HCEC 1CT (cell line): ENCODE results near the gene RTN4RL2.
"Not testable (repeated sequence)": the region's sequence is repeated elsewhere in the genome, so short reads cannot be mapped to it uniquely, and the experiment has no call there.

Experiments
- DNase-seq: peaks from one replicate; pipeline ENCODE4 v3.0.0-alpha.2; 2017

The RTN4RL2 gene

GRCh38 chr11:57434640-57435546 is 25.4 kb upstream of the RTN4RL2 start:
- DNase-seq = peak; percentile 96

GRCh38 chr11:57436031-57436430 is 24.3 kb upstream of the RTN4RL2 start:
- no peak for DNase-seq

- no peak for DNase-seq
These were observed 21.7 kb upstream of the RTN4RL2 start for GRCh38 chr11:57438345-57439285.

- DNase-seq = no peak
These were observed 20.5 kb upstream of the RTN4RL2 start for GRCh38 chr11:57439786-57440185.

GRCh38 chr11:57440744-57441414 is 19.4 kb upstream of the RTN4RL2 start:
- no peak for DNase-seq

GRCh38 chr11:57444362-57445121 is 15.8 kb upstream of the RTN4RL2 start:
- no peak for DNase-seq

- DNase-seq = not testable (repeated sequence)
These were observed 15.3 kb upstream of the RTN4RL2 start for GRCh38 chr11:57445122-57445394.

GRCh38 chr11:57446055-57446454 is 14.3 kb upstream of the RTN4RL2 start:
- no peak for DNase-seq

- no peak for DNase-seq
These were observed 6.7 kb upstream of the RTN4RL2 start for GRCh38 chr11:57453543-57454177.

- DNase-seq = peak; percentile 82
These were observed 3.2 kb upstream of the RTN4RL2 start for GRCh38 chr11:57456960-57457642.

GRCh38 chr11:57457643-57458023 is 2.7 kb upstream of the RTN4RL2 start:
- no peak for DNase-seq

- no peak for DNase-seq
These were observed 2.3 kb upstream of the RTN4RL2 start for GRCh38 chr11:57458060-57458409.

- DNase-seq = no peak
These were observed 1.7 kb upstream of the RTN4RL2 start for GRCh38 chr11:57458410-57459163.

- no peak for DNase-seq
These were observed 935 bp upstream of the RTN4RL2 start for GRCh38 chr11:57459164-57460021.

GRCh38 chr11:57460758-57461749 is 726 bp downstream of the RTN4RL2 start:
- DNase-seq = no peak

- DNase-seq = no peak
These were observed 1.6 kb downstream of the RTN4RL2 start for GRCh38 chr11:57461841-57462489.

GRCh38 chr11:57462597-57462996 is 2.3 kb downstream of the RTN4RL2 start:
- DNase-seq = no peak
